Occipital lobe (tissue), 2 donors: ENCODE results near the gene NPC1L1. TPM values are rescaled to one million over a fixed set of nuclear protein-coding genes. Genes with fewer than 3 reads are reported as not detected.
A peak's percentile ranks its signal among the peaks of the same experiment; 100 is the strongest.

ENCODE experiments used
- DNase-seq: peaks from one replicate; lab custom pipeline; 2025; lab: John Stamatoyannopoulos, UW
- total RNA-seq: library from RNA; depleted of rRNA; stranded (reverse); fragments of >200 nt; gene quantifications from one replicate; pipeline ENCODE4 v1.2.3, GENCODE V29; 2014

NPC1L1 gene
- 0.16 TPM for total RNA-seq

GRCh38 chr7:44541028-44541869 is at the start of gene NPC1L1:
TSS of gene NPC1L1 (minus strand) at chr7:44541330. CDS start at chr7:44541259, 71 bp downstream.
- DNase-seq, result no peak

DNA sequence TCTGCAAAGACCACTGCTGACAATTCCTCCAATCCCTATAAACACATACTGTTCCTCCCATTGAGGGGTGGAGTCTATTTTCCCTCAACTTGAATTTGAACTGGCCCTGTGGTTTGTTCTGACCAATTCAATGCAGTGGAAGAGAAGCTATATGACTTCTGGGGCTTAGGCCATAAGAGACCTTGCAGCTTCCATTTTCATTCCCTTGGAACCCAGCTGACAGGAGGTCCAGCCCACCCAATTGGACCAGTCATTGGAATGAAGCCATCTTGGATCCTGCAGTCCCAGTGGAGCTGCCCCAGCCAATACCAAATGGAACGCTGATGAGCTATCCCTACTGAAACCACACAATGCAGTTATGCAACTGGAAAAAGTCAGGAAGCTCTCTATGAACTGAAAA is 49.8 kb upstream of the NPC1L1 start:
- DNase-seq, result no peak

DNA sequence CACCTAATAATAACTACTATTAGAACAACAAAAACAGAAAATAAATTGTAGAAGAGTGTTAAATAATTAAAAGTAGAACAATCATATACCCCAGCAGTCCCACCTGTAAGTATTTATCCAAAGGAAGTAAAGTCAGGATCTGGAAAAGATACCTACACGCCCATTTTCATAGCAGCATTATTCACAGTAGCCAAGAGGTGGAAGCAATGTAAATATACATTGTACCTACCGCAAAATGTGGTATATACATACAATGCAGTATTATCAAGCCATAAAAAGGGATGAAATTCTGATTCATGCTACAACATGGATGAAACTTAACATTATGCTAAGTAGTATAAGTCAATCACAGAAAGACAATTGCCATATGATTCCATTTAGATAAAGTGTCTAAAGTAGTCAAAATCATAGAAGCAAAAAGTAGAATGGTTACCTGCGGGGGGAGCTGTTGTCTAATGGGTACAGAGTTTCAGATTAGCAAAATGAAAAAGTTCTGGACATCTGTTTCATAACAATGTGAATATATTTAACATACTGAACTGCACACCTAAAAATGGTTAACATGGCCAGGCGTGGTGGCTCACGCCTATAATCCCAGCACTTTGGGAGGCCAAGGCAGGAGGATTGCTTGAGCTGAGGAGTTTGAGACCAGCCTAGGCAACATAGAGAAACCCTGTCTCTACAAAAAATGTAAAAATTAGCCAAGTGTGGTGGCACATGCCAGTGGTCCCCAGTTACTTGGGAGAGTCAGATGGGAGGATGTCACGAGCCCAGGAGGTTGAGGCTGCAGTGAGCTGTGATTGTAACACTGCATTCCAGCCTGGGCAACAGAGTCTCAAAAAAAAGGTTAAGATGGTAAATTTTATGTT is 46.9 kb upstream of the NPC1L1 start:
- DNase-seq, result no peak

DNA sequence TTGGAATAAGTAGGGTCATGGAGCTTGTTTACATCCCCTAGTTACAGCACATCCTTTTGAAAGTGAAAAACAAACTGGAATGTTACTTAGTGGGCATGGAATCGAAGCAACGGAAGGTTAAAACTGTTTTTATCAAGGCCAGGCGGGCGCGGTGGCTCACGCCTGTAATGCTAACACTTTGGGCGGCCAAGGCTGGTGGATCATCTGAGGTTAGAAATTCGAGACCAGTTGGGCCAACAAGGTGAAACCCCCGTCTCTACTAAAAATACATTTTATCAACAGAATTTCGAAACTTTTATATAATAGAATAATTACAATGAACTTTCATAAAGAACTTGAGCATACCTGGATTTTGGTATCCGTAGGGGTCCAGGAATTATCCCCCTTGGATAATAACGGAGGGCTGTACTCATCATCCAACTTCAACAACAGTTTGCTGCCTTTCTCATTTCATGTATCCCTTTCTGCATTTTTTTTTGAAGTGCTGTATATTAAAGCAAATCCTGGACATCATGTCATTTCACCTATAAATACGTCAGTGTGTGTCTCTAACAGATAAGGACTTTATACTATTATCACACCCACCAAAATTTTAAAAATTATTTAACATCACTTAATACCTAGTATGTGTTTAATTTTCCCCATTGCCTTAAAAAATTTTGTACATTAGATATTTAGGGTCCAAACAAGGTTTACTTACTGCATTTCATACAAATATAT is 42.2 kb upstream of the NPC1L1 start:
- DNase-seq, result no peak

DNA sequence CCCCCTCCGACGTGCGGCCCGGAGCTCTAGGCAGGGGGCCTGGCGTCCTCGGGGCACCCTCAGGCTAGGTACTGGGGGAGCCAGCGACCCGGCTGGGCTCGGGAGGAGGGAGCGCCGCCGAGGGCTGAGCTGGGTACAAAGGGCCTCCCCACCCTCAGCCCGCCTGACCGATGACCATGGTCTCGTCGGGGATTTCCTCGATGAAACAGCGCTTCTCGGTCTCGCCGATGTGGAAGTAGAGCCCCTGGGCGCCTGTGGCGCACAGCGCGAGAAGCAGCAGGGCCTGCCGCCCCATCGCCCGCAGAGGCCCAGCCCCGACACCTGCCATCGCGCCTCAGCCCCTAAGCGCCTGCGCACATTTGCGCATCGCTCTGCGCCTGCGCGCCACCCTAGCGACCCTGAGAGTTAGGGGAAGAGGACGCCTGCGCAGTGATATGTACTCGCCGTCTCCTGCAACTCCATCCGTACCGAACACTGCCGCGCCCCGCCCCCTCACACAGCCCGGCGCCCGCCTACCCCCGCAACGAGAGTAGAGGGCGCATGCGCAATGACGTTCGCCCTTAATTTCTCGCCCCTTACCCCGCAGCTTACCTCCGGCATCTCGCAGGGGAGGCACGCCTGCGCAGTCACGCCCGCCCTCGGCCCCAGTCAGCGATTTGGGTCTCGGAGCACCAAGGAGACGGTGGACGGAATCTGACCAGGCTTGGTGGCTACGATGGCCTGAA is 40.9 kb upstream of the NPC1L1 start, which contains the start of gene TMED4:
TMED4 (minus strand) TSS at position 353 of the 725 bp plus-strand sequence; CDS start at position 328, 25 bp downstream.
- DNase-seq, result peak; percentile 97

DNA sequence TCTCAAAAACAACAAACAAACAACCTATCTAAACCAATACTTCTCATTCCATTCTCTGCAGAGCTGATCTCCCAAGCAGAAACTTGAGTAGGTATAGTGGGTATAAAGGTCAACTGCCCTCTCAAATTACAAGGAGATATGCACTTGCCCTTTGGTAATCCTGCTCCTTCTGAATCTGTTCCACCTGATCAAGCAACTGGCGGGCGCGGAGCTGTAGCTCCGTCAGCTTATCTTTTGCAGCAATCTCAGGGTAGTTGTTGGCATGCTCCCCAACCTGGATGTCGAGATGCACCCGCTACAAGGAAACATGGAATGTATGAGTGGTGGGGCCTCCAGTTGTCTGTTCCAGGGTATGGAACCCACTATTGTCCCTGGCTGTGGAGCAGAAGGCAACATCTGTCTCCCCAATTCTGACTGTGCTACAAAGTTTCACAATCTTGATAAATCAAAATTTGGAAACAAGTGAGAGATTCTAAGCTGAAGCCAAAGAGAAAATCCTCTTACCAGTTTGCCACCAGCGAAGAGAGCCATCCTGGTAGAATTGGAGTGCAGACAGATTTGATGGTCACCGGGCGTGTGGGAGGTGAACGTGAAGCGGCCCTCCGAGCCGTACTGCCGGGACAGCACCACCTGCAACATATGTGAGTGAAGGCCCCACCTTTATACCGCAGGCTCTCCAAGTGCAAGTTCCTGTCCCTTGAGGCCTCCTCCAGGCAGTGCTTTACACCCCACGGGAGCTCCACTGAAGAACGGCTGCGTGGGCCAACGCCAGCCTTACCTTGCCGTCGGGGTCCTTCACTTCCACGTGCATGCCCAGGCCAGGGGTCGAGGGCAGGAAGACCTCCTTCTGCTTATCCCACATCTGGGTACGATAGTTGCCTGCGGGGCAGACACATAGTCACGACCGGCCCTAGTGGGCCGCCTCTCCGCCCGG is 40.1 kb upstream of the NPC1L1 start:
- DNase-seq, result no peak

DNA sequence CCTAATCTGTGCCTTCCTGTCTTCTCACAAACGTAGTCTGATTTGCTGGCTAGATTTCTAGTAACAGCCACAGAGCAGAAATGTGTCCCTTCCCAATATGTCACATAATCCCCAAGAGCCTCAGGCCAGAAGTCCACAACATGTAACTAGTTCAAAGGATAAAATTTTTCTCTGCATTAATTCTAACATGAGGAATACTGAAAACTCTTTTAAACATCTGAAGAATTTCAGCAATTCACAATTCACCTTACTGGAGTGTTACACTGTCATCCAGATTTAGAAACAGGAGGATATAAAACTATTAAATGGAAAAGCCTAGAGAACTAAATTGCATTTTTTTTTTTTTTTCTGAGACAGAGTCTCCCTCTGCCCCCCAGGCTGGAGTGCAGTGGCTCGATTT is 35.1 kb upstream of the NPC1L1 start:
- no peak for DNase-seq

- DNase-seq, result no peak
Observed at GRCh38 chr7:44575054-44575453, 33.9 kb upstream of the NPC1L1 start.

- DNase-seq, result no peak
Observed at GRCh38 chr7:44574287-44574872, 33.2 kb upstream of the NPC1L1 start.

GRCh38 chr7:44573464-44574286 is 32.5 kb upstream of the NPC1L1 start, which contains the start of gene DDX56:
TSS of gene DDX56 (minus strand) at chr7:44573908. CDS start at chr7:44573895, 13 bp downstream.
- peak; percentile 89 for DNase-seq

DNA sequence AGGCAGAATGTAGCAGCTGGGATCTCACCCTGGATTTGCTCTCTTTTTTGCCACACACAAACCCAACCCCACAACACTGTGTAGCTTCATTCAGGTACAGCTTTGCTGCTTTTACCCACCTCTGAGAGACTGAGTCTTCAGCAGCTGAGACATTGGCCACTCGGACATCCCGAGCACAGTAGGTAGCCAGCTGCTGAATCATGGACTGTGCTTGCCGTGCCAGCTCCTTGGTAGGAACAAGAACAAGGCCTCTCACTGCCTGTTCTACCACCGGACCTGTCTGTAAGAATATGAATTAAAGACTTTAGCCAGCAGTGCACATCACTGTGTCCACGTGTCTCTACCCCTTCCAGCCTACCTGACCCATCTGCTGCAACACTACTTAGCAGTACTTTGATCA is 31.6 kb upstream of the NPC1L1 start:
- DNase-seq, result no peak

DNA sequence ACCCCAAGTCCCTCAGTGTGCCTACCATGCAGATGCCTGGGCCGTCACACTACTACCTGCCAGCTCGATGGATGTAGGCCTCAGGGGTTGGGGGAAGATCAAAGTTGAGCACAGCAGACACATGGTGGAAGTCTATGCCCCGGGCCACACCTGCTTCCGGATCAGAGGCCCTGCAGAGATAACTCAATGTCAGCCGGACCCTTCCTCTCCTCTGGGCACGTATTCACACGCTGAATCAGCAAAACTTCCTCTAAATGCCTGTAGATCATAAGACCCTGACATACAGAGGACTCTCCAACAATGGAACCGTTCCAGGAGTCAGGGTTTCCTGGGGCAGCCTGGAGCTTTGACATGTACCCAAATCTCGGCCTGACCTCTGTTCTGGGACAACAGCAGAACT is 28.8 kb upstream of the NPC1L1 start:
- no peak for DNase-seq

DNA sequence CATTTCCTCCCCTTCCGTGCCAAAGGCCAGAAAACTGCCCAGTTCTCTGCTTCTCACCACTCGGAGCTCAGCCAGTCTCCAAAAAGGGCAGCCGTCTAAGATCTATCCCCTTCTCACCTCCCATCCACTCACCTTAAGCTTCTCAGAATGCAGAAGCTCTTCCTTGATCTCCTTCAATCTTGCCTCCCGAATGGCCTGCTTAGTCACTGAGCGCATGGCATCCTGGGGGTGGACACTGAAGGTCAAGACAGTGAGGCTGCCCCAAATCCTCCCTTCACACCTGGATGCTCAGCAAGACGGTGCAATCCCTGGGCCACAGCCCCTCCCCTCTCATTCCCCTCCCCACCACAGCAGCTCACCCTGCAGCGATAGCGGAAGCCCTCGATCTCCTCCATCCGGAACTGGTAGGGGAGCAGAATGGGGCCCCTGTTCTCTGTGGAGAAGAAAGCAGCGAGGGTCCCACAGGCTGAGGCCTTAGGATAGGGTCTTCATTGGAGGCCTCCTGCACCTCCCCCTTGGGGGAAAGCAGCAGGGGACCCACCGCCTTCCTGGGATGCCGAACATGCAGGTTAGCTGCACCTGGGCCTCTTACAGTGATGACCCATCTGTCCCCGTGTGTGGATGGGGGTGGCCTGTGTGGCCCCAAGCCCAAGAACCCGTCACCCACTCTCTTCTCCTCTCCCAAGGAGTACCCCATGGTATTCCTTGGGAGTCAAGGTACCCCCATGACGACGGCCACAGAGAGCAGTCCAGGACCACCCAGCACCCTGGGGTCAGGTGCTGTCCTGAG is 27.8 kb upstream of the NPC1L1 start:
- DNase-seq, result no peak

DNA sequence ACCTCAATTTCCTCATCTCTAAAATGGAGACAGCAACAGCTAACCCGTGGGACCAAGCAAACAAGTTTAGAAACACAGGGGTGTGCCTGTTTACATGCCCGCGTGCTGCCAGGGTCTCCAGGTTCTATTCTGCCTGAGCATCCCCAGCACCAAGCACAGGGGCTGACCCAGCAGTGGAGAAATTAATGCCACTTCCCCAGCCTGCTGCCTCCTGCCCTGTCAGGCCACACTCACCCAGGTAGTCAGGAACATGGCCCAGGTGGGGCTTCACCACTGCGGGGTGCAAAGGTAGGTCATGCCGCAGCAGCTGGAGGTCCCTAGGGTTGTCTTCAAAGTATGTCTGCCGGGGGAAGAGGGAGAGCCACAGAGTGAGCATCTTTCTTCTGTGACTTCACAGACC is 26.8 kb upstream of the NPC1L1 start:
- DNase-seq, result no peak

- no peak for DNase-seq
Observed at GRCh38 chr7:44566680-44567079, 25.6 kb upstream of the NPC1L1 start.

GRCh38 chr7:44565795-44566559 is 24.8 kb upstream of the NPC1L1 start:
- DNase-seq, result no peak
